EL (cell line): ENCODE results near the gene FGF16.
"Not testable (repeated sequence)": the region's sequence is repeated elsewhere in the genome, so short reads cannot be mapped to it uniquely, and the experiment has no call there.

Experiments
- DNase-seq: peaks from one replicate; pipeline ENCODE4 v3.0.0-alpha.2; 2016

The FGF16 gene

DNA sequence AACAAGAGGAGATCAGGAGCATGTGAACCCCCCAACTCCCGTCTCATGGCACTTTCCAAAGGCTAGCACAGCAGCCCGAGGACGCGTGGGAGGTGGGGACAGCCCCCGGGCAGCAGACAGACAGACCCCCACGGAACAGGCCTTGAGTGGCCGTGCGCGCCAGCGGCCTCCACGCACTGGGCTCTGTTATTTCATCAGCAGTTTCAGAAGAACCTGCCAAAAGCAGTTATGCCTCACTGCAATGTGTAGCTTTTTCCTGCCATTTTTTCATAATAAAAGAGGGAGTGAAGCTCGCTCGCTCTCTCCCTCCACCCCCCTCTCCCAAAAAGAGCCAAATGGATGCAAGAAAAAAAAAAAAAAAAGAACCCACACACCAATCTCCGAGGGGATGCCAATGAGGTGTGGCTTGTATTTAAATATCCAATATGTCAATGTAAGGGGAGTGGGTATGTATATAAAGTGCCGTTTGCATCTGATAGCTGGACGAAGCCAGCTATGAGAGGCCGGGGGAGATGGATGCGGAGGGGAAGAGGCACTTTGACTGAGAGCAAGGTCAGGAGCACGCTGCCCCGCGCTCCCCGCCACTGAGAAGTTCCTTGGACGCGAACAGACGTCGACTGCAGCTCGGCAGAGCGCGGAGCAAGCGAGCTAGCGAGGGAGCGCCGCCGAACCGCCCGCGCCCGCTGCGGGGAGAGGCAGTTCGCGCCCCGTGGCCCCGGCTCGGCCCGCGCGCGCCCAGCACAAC lies at the start of gene FGF16:
Gene FGF16 (plus strand): TSS at position 482 of the 745 bp plus-strand sequence. CDS start 286 bp downstream, outside the sequence.
- no peak for DNase-seq

DNA sequence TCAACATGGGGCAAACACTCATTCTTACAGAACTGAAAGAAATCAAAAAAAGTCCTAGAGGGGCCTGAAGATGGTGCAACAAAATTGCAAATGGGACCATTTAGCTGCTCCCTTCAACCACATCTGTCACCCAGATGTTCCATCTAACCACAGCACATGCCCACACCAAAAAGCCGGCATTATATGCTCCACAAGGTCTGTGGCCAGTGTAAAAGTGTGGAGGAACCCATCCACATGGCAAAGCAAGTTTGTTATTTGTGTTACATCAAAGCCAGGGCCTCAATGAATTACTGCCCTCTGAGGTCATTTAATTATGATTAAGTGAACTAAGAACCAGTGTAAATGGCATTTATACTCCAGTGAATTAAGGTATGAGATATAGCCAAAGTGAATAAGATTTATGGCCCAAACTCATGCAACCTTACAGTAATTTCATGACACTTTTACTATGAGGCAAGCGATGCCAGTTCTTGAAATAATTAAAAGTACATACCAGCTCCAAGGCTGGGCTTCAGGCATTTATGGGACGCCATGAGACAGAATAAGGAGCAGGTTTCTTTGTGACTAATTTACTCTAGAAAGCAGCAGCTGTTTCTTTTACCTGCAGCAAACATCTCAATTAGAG lies 48.7 kb upstream of the FGF16 start:
- DNase-seq: no peak

DNA sequence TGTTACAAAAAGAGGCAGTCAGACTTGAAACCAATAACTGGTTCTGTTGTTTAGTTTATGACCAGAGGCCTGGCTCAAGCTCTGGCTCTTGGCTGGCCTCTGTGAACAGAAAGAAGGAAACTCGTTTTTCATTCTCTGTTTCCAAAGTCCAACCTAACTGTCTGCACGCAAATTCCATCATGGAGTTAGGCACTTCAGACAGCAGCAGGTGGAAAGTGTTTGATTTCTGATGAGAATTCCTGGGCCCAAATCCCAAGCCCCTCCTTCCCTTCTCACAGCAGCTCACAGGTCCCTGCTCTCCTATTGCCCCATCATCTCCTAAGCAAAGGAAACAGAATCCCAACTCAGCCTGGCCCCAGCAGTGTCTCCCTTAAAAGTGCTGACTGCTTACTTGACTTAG lies 42.8 kb upstream of the FGF16 start:
- DNase-seq: no peak

DNA sequence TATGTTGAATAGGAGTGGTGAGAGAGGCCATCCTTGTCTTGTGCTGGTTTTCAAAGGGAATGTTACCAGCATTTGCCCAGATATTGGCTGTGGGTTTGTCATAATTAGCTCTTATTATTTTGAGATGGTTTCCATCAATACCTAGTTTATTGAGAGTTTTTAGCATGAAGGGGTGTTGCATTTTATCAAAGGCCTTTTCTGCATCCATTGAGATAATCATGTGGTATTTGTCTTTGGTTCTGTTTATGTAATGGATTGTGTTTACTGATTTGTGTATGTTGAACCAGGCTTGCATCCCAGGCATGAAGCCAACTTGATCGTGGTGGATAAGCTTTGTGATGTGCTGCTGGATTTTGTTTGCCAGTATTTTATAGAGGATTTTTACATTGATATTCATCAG lies 39.4 kb upstream of the FGF16 start:
- DNase-seq: not testable (repeated sequence)

DNA sequence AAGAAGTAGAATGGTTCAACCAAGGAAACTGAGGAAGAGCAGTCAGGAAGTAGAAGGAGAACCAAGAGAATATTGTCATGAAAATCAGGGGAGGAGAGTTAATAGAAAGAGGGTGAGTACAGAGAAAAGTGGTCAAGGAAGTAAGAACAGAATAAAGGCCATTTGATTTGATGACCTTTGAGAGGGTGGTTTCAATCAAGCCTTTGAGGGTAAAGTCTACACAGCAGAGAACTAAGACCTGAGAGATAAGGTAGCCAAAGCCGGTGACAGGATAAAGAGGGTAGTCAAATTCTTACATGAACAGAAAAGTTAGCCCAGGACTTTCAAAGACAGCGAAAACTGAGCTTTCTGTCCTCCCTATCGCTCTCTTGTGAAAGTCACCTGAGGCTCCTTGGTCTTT lies 34.6 kb upstream of the FGF16 start:
- DNase-seq: no peak

DNA sequence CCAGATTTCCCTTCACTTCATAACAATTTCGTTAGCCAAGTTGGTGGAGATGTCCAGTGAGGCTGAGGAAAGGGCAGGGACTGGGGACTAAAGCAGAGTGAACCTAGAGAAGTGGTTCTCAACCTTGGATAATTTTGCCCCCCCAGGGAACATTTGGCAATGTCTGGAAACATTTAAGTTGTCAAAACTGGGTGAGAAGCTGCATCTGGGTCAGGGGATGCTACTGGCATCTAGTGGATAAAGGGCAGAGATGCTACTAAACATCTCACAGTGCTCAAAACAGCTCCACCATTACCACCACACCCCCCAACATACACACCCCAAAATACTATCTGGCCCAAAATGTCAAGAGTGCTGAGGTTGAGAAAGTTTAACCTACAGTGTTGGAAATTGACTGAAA lies 32.0 kb upstream of the FGF16 start:
- no peak for DNase-seq

DNA sequence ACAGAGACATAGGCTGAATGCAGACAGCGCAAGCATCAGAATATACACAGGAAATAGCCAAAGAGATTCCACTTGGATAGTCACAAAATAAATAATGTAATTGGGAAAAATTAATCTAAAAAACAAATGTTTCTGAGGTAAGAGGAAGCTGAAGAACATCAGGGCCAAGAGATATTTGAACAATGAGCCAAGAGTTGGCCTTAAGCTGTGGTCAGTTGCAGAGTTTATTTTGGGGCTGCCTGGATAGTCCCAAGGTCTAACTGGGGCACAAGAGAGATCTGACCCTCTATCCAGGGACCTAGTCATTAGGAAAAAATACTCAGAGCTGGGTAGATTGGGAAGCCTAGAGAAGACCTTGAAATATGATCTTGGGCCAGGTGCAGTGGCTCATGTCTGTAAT lies 31.3 kb upstream of the FGF16 start:
- no peak for DNase-seq

DNA sequence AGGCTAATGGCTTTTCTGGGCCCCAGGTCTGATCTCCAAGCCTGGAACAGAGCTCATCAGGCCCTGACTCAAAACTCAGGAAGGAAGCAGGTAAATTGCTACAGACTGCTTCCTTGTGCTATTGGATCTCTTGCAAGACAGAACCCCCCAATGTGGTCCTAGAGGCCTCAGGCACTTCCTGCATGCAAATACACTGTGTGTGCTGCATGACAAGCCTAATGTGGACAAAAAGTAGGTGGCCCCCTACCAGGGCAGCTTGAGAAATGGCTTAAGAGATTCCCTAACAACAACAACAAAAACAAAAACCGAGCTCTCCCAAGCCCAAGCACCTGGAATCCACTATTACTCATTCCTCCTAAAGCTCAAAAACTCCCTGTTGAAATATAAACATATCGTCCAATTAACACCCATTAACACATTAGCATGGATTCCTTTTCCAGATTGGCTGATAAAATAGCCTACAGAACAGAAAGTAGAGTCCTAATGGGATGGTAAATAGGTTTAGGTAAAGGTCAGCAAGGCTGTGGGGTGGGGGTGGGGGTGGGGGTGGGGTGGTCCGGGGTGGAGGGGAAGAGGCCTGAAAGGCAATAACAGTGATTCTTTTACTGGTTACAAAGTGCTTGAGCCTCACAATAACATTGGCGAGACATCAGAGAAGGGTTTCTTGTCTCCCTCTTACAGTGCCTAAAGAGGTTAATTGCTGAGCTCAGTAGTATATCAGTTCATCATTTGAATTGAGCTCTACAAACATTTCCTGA lies 24.1 kb upstream of the FGF16 start:
- no peak for DNase-seq

DNA sequence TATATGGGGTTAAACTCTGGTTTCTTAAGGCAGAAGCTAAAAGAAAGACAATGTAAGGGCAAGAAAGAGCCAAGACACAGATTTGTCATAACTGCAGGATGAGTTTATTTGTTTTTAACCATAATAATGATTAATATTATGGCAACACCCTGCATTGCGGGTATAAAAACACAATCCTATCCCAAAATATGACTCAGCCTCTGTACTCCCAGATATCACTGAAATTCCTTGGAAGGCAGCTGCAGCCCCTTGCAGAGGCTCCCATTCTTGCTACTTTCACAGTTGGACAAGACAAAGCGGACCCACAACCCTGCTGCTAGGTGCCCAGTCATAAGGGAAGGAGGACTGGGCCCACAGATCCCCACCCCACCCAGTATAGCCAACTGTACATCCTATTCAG lies 20.4 kb upstream of the FGF16 start:
- peak; percentile 54 for DNase-seq

DNA sequence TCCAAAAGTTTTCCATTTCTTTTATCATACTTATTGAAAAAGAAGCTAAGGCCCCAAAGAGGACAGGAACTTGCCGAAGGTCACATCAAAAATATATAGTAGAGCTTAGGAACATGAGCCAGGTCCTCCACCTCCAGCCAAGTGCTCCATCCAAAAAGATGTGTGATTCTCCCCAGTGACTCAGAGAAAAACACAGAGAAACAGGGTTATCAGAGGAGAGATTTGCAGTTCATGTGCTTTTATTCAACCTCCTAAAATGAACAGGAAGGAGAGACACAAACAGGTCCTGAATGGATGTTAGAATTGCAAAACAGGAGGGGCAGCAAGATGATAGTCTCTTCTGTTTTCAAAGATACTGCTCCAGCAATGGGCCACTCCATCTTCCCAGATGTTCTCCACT lies 19.6 kb upstream of the FGF16 start:
- DNase-seq: no peak

DNA sequence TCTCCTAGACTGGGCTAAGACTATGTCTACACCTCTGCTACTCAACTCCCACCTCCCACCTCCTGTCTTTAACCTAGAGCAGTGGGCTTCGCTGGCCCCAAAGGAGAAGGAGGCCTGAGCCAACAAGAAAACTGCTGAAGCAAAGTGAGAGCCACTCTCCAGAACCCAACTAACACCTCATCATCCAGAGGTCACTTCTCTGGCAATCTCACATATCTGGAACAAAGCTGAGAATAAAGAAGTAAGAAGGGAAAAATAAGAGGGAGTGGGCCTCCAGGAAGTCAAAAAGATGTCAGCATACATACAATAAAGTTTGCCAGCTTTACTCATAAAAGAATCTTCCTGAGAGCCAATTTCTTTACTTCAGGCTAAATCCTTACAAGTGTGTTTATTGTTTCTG lies 18.6 kb upstream of the FGF16 start:
- DNase-seq: no peak

DNA sequence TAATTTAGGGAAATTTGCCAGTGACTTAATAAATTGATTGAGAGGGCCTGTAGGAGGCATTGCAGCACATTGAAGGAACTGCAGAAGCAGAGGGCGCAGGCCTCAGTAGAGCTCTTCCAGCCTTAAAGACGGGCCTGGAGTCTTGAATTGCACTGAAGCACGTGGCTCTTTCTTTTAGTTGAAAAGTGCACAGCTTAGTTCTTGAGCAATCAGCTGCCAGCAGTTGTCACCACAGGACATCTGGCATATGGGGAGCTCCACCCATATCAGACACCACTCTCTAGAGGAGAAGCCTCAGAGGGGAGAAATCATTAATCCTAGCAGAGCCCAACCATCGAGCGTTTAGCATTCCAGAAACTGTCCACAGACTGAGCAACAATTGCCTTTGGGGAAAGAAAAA lies 16.0 kb upstream of the FGF16 start:
- DNase-seq: peak; percentile 54

DNA sequence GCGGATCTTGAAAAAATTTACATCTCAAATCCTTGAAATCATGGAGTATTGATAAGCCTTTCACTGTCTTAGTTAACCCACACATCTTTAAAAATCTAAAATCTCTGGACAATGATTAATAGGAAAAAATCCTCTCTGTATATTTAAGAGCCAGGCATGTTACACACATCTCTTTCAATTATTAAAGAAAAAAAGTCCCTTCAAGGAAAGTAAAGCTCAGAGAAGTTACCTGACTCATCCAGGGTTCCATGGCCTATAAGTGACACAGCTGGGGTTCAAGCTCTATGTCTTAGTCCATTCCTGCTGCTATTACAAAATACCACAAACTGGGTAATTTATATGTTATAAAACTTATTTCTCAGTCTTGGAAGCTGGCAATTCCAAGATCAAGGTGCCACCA lies 14.2 kb upstream of the FGF16 start:
- no peak for DNase-seq

DNA sequence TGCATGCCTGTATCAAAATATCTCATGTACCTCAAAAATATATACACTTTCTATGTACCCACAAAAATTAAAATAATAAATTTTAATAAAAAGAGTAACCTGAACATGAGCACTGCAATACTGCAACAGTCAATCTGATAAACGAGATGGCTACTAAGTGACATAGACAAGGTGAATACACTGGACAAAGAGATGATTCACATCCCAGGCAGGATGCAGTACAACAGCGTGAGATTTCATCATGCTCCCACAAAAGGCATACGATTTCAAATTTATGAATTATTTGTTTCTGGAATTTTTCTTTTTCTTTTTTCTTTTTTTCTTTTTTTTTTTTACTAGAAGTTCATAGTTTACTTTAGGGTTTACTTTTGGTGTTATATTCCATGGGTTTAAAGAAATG lies 12.2 kb upstream of the FGF16 start:
- DNase-seq: no peak

DNA sequence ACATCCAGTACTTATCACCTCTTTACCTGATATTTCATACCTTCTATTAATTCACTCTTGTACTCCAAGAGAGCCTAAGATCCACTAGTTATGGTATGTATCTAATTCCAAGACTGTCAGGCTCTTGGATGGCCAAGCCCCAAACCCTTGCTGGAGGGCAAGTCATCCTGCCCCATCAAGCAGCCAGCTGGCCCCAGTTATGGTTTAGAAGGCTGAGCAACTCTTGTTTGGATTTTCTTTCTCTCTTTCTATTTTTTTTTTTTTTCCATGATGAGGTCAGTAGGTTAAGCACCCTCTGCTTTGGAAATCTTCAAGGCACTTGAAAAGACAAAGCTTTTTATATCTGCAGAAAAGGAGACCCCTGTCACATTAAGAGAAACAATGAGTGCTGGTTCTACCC lies 10.9 kb upstream of the FGF16 start:
- DNase-seq: peak; percentile 25

DNA sequence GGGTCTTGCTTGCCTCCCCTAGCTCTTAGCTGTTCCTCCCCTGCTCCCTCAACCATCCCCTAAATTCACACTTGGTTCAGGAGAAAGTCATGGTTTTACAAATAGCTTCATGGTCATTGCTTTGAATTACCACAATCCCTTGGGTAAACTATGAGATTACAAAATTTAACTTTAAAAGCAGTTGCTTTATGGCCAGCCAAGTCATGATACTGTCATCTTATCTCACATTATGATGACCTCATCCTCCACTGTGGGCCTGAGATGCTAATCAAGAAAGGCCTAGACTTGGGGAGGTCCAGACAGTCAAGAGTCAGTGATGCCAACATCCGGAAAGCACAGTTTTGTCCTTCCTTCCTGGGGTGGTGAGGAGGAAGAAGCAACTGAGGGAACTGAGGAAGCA lies 10.5 kb upstream of the FGF16 start:
- DNase-seq: peak; percentile 73

DNA sequence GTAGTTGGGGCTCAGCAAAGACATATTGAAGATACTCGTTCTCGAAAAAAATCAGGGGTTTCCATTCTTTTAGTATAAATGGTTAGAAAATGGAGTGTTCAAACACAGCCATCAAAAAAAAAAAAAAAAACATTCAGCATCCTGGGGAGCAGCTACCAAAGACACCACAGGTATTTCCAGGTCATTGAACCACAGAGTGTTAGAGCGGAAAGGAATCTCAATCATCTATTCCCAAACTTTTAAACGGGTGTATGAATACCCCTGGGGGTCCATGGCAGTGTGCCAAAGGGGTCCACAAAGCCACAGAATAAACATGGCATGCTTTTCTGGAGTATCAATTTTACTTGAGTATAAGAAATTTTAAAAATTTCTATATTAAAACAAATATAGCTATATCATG lies 6.9 kb upstream of the FGF16 start:
- DNase-seq: peak; percentile 13

DNA sequence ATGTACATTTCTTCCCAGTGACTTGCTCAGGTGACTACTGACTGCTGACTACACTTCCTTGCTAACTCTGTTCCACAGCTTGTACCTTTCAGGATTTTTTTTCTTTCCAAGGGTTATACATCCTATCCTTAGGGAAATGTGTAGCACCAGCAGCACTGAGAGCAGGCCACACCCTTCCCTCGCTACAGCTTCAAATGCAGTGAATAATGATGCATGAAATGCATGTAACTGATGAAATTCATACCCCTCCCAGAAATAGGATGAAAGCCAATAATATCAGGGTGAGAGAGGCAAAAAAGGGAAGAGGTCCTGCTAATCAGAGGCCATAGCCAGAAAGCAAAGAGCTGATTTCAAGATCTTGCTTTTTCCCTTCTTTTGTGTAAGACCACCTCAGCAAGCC lies 6.2 kb upstream of the FGF16 start:
- no peak for DNase-seq

DNA sequence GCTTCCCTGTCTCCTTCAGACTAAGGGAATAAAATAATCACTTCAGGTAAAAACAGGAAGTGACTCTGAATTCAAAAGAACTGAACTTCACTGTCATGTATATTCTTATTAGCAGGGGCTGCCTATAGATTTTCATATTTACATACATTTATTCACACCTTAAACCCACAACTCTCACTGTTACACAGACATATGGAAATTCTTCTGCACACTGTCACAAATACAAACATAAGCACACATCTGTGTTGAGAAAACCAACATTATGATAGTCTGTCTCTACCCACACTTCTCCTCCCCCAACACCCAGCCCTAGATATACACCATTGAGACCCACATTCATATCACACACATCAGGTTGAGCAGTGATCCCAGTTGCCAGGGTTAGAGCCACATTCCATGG lies 5.7 kb upstream of the FGF16 start:
- no peak for DNase-seq

DNA sequence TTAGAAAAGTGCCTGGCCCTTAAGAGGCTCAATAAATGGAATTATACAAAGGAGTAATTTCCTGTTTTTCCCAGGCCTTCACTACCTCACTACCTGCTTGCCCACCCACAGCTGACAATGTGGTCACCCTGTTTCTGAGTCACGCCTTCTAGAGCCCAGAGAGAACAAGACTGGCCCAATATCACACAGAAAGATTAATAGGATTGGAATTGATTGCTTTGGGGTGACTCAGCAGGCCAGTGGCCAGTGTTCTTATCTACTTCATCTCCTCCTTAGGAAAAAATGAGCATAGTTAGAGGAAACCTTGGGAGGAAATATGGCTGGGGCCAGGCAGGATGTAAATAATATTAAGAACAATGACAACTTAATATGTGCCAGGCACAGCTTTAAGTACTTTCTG lies 4.5 kb upstream of the FGF16 start:
- DNase-seq: peak; percentile 92

DNA sequence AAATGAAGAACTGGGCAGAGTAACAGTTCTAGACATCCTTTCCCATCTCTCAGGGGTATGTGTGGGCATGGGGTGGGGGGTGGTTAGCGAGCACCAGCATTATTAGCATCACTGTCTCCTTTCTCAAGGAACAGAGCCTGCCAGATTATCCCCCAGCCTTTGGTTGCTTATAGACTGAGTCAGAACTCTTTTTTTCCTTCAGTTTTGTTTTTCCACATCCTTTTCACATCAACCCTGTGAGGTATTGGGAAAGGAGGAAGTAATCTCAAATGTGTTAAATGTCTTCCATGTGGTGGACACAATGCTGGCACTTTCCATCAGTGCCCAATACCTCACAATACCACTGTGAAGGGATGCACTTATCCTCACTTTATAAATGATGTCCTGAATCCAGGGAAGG lies 3.1 kb upstream of the FGF16 start:
- no peak for DNase-seq

DNA sequence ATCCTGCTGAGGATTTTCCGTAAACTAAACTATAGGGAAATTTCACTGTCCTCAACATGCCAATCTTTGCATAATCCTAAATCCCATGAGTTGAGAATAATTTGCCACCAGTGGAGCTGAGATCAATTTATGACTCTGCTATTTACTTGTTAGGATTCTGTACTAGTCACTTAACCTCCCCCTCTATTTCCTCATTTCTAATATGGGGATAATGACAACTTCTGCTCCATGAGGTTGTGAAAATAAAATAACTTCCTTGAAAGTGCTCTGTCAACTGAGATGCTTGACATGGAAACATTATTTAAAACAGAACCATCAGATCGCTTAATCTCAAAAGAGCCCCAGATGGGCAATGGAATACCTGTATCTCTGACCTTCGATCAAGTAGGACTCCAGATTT lies 2.6 kb upstream of the FGF16 start:
- DNase-seq: no peak

DNA sequence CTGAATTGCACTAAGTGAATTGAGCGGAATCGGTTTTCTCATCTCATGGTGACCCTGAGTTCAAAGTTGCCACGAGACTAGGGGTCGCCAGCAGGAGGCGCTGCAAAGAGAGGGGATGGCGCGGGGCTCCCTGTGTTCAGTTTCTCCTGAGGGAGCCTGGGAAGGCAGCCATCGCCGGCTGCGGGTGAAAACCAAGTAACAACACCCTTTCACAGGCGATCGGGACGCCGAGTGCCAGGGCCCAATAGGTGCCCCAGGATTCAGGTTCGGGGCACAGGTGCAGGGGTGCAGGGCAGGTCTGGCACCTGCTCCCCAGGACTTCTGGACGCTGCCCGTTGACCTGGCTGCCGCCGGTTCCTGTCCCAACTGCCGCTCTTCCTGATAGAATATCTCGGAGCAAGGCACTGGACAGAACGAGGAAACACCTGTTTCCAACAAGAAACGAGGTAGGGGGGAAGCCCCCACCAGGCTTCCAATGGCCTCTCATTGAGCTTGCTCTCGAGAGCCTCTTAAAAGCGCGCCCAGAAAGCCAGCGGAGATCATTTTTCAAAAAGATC lies 1.1 kb upstream of the FGF16 start:
- DNase-seq: no peak
